Activated naive CD4-positive, alpha-beta T cell (primary cell): ENCODE results near the gene COX20.
A peak's percentile ranks its signal among the peaks of the same experiment; 100 is the strongest.
"Not testable (repeated sequence)": the region's sequence is repeated elsewhere in the genome, so short reads cannot be mapped to it uniquely, and the experiment has no call there.

Source experiments
- DNase-seq, 4 experiments: peaks; one replicate each; lab custom pipeline; 2025; lab: John Stamatoyannopoulos, UW

COX20 gene

DNA sequence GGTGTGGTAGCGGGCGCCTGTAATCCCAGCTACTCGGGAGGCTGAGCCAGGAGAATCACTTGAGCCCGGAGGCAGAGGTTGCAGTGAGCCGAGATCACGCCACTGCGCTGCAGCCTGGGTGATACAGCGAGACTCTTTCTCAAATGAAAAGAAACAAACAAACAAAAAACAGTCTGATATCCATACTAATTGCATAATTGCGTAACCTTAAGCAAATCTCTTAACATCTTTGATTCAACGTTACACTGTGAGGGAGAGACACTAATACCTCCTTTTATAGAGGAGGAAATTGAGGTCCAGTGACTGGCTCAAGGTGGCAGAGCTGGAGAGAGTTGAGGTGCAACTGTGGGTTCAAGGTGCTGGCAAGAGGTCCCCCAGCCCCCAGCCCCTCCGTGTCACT lies 12.6 kb upstream of the COX20 start:
- no peak for DNase-seq

- no peak for DNase-seq
Measured at GRCh38 chr1:244826712-244827111, 8.7 kb upstream of the COX20 start.

DNA sequence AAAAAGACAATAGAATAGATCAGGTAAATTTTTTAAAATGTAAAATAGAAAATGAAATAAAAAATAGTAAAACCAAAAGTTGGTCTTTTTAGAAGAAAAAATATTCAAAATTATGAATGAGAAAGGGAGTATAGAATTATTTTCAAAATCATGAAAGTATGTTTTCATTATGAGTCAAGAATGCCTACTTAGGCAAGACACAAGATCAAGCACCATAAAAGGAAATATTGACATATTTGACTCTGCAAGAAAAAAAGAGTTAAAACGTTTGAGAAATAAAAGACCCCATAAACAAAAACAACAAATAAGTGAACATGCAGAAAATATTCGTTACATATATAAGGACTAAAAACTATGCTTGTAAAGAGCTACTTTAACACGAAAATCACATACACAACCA lies 4.8 kb upstream of the COX20 start:
- no peak for DNase-seq

DNA sequence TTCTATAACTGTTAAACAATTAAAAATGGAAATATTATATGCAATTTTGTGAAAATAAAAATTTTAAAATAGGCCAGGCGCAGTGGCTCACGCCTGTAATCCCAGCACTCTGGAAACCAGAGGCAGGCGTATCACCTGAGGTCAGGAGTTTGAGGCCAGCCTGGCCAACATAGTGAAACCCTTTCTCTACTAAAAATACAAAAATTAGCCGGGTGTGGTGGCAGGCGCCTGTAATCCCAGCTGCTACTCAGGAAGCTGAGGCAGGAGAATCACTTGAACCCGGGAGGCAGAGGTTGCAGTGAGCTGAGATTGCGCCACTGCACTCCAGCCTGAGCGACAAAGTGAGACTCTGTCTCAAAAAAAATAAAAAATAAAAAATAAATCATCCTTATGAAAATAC lies 2.2 kb upstream of the COX20 start:
- not testable (repeated sequence) for DNase-seq

DNA sequence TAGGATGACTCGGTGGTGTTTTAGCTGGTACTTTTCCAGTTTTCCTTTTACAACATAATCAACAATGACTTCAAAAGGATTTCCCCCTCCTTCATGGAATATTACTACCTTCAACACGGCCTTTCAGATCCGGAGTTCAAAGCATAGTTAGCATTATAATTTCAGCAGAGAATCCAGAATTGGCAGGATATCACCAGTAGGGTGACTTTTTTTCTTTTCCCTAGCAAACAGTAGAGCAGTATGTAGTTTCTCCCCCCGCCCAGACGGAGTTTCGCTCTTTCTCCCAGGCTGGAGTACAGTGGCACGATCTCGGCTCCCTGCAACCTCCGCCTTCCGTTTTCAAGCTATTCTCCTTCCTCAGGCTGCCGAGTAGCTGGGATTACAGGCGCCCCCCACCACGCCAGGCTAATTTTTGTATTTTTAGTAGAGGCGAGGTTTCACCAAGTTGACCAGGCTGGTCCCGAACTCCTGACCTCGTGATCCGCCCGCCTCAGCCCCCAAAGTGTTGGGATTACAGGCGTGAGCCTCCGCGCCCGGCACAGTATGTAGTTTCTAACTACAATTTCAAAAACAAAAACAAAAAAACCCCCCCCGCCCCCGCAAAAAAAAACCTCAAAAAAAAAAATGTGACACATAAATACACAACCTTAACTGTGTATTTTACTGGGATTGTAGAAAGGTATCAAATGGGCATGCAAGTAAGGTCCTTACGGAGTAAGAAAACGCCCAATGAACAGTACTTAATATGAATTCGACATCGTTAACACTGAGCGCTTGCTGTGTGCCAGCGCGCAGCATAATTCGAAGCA lies 1.5 kb upstream of the COX20 start:
- DNase-seq, result peak; percentile 8 to 55 (median 20)

DNA sequence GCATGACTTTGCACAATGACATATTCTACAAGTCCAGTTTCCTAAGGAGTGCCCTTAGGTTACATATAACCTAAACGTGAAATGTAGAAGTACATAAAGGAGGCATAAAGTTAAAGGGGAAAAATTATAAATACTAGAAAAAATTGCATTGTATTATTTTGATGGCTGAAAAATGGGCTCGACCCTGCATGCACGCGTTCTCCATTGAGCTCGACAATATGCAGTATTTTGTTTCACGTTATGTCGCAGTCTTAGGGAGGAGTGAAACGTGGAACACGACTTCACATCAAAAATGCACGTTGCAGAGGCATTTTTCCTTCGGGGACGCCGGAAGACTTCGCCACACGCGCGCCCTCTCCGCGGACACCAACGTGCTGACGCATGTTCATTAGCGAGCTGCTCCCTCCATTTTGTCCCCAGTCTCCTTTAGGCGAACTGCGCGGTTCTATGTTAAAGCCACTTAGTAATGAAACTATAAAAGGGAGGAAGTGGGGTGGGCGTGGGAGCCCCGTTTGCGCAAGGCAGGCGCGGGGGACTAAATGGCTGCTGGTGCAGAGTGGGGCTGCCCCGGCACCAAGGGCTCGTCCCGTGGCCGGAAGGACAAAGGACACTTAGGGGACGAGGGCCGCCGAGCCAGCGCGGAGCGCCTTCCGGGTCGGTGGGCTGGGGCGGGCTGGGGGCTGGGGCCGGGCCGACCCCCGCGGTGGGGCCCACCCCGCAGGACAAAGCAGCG lies 749 bp upstream of the COX20 start:
- DNase-seq, result peak; percentile 87 to 92 (median 91)

- no peak for DNase-seq
Measured at GRCh38 chr1:244836135-244836521, 670 bp downstream of the COX20 start.

DNA sequence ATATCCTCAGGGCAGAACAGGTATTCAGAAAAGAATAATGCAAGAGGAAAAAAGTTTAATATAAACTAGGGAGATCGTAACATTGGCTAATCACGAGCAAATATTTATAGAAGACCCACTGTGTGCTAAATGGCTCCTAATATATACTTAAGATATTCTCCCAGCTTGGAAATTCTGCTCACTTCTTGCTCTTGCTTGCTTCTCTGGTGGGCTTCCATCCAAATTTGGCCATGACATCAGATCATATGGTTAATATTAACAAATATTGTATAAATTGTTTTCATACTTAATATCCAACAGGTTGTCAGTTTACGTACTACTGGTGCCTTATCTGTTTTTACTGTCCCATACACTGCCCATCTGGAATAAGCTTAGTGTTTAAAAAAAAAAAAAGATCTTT lies 1.1 kb downstream of the COX20 start:
- DNase-seq, result no peak

GRCh38 chr1:244837597-244838258 lies 2.3 kb downstream of the COX20 start:
- no peak for DNase-seq

GRCh38 chr1:244839656-244840055 lies 4.2 kb downstream of the COX20 start:
- DNase-seq, result no peak

GRCh38 chr1:244840219-244840794 lies 4.8 kb downstream of the COX20 start:
- DNase-seq, result no peak

- no peak for DNase-seq
Measured at GRCh38 chr1:244841273-244841927, 5.9 kb downstream of the COX20 start.

GRCh38 chr1:244843148-244843978 lies 7.9 kb downstream of the COX20 start:
- no peak for DNase-seq

GRCh38 chr1:244844155-244845121 lies 9.0 kb downstream of the COX20 start:
- no peak for DNase-seq

GRCh38 chr1:244846653-244847052 lies 11.2 kb downstream of the COX20 start:
- no peak for DNase-seq

DNA sequence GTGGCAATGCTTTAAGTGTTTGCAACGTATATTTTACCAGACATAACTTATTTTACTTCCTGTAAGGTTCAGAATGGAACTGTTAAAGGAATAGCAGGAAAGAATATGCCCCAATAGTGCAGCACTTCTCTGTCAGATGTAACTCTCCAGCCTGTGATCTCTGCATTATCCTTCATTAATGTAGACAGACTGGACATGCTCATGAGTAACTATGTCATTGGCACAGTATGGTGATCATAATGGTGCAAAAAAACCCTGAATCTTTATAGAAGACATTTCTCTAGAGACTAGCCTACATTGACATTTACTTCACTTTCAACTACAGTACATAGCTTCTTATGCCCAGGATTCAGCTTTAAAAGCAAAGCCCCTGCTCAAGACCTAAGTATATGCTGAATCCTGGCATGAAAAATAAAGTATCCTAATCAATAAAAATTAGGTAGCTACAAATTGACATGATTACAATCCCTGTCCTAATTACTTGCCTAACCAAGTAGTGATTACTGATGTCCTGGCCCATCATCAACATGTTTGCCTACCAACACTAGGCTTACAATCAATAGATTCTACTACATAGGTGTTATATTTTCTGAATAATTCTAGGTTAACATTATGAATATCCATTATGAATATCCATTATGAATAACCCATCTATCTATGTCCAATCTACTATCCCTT lies 13.9 kb downstream of the COX20 start:
- no peak for DNase-seq

- DNase-seq, result no peak
Measured at GRCh38 chr1:244850099-244850852, 14.8 kb downstream of the COX20 start.

GRCh38 chr1:244850896-244851295 lies 15.4 kb downstream of the COX20 start:
- no peak for DNase-seq
